GM19239 (cell line): ENCODE results near the gene DXO.
"Not testable (repeated sequence)": the region's sequence is repeated elsewhere in the genome, so short reads cannot be mapped to it uniquely, and the experiment has no call there.

Experiments
- DNase-seq: peaks from one replicate; pipeline ENCODE4 v3.0.0; 2011; ENCODE audit warnings: low spot score; ENCODE audit not compliant: insufficient read length
- FAIRE-seq: peaks from 2 replicates; lab custom pipeline; 2011; peaks lifted over from hg19 to GRCh38; lab: Jason Lieb, UNC

Gene DXO

GRCh38 chr6:31980998-31981397 lies 9.1 kb upstream of the DXO start:
- not testable (repeated sequence) for FAIRE-seq, DNase-seq

- DNase-seq, FAIRE-seq: not testable (repeated sequence)
Measured at GRCh38 chr6:31980195-31980876, 8.4 kb upstream of the DXO start.

- FAIRE-seq = no peak
- DNase-seq = no peak
Measured at GRCh38 chr6:31979238-31979898, 7.4 kb upstream of the DXO start.

GRCh38 chr6:31978831-31979230 lies 6.9 kb upstream of the DXO start:
- FAIRE-seq (no peak), DNase-seq (no peak)

- FAIRE-seq (no peak), DNase-seq (no peak)
Measured at GRCh38 chr6:31977816-31978431, 6.0 kb upstream of the DXO start.

GRCh38 chr6:31976065-31976464 lies 4.1 kb upstream of the DXO start:
- DNase-seq, FAIRE-seq: not testable (repeated sequence)

- DNase-seq (no peak), FAIRE-seq (no peak)
Measured at GRCh38 chr6:31972709-31973350, 892 bp upstream of the DXO start.

- FAIRE-seq (no peak), DNase-seq (no peak)
Measured at GRCh38 chr6:31971279-31971992, 502 bp downstream of the DXO start.

- FAIRE-seq (no peak), DNase-seq (no peak)
Measured at GRCh38 chr6:31970604-31971271, 1.2 kb downstream of the DXO start.

- DNase-seq (no peak), FAIRE-seq (no peak)
Measured at GRCh38 chr6:31969712-31970603, 2.0 kb downstream of the DXO start.

- FAIRE-seq = no peak
- no peak for DNase-seq
Measured at GRCh38 chr6:31968791-31969711, 2.9 kb downstream of the DXO start.

GRCh38 chr6:31968326-31968725 lies 3.6 kb downstream of the DXO start:
- FAIRE-seq = no peak
- no peak for DNase-seq

GRCh38 chr6:31967926-31968320 lies 4.0 kb downstream of the DXO start:
- no peak for FAIRE-seq

GRCh38 chr6:31966997-31967925 lies 4.7 kb downstream of the DXO start:
- FAIRE-seq = no peak
- no peak for DNase-seq

More at GRCh38 chr6:31967926-31968320, 4.0 kb downstream of the DXO start:
- DNase-seq = no peak

- DNase-seq (no peak), FAIRE-seq (no peak)
Measured at GRCh38 chr6:31966506-31966905, 5.4 kb downstream of the DXO start.

- DNase-seq (no peak), FAIRE-seq (no peak)
Measured at GRCh38 chr6:31965700-31966099, 6.2 kb downstream of the DXO start.

GRCh38 chr6:31963921-31964320 lies 8.0 kb downstream of the DXO start:
- FAIRE-seq (no peak), DNase-seq (no peak)
